ENCODE results near the gene DENND1A.
"Not testable (repeated sequence)": the region's sequence is repeated elsewhere in the genome, so short reads cannot be mapped to it uniquely, and the experiment has no call there.

Gene DENND1A

GRCh38 chr9:123441769-123442168 is 488.2 kb downstream of the DENND1A start:
- DNase-seq: no peak

- no peak for DNase-seq
These were observed 489.7 kb downstream of the DENND1A start for GRCh38 chr9:123440256-123440655.

GRCh38 chr9:123438821-123439220 is 491.1 kb downstream of the DENND1A start:
- no peak for DNase-seq

- DNase-seq: no peak
These were observed 491.6 kb downstream of the DENND1A start for GRCh38 chr9:123438321-123438720.

GRCh38 chr9:123437201-123437600 is 492.7 kb downstream of the DENND1A start:
- peak in 4 of 56 donors; percentile 8 to 41 (median 12) for DNase-seq

GRCh38 chr9:123435471-123435870 is 494.5 kb downstream of the DENND1A start:
- DNase-seq: no peak

GRCh38 chr9:123434619-123435240 is 495.2 kb downstream of the DENND1A start:
- DNase-seq: no peak

- DNase-seq: no peak
These were observed 497.3 kb downstream of the DENND1A start for GRCh38 chr9:123432331-123433236.

GRCh38 chr9:123431581-123431980 is 498.3 kb downstream of the DENND1A start:
- DNase-seq: no peak

- DNase-seq: not testable (repeated sequence)
These were observed 501.5 kb downstream of the DENND1A start for GRCh38 chr9:123428450-123428849.

- no peak for DNase-seq
These were observed 503.5 kb downstream of the DENND1A start for GRCh38 chr9:123426406-123426805.

- no peak for DNase-seq
These were observed 504.0 kb downstream of the DENND1A start for GRCh38 chr9:123425836-123426365.

GRCh38 chr9:123425261-123425821 is 504.6 kb downstream of the DENND1A start:
- DNase-seq: peak in 35 of 56 donors; percentile 7 to 84 (median 46)

- DNase-seq: no peak
These were observed 505.2 kb downstream of the DENND1A start for GRCh38 chr9:123424552-123425225.

GRCh38 chr9:123424131-123424530 is 505.8 kb downstream of the DENND1A start:
- no peak for DNase-seq

- DNase-seq: no peak
These were observed 506.6 kb downstream of the DENND1A start for GRCh38 chr9:123423311-123423640.

- DNase-seq: no peak
These were observed 507.2 kb downstream of the DENND1A start for GRCh38 chr9:123422635-123423310.

GRCh38 chr9:123421801-123422455 is 508.0 kb downstream of the DENND1A start:
- DNase-seq: no peak

- DNase-seq: no peak
These were observed 508.7 kb downstream of the DENND1A start for GRCh38 chr9:123421186-123421585.

GRCh38 chr9:123420592-123421111 is 509.3 kb downstream of the DENND1A start:
- no peak for DNase-seq

All from amygdala (tissue), 56 donors.